ENCODE data around the gene C4B.
"Not testable (repeated sequence)": the region's sequence is repeated elsewhere in the genome, so short reads cannot be mapped to it uniquely, and the experiment has no call there.

The C4B gene

DNA sequence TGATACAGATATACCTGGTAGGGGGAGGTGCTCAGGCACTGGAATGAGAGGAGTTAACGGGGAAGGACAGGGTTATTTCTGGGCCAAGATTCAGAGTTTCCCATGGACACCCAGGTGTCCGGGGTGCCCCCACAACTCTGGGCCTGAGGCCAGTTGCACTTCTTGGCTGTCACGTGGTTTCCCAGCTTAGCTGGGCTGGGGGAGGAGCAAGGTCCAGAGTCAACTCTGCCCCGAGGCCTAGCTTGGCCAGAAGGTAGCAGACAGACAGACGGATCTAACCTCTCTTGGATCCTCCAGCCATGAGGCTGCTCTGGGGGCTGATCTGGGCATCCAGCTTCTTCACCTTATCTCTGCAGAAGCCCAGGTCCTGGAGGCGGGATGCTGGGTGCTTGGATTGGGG is at the start of gene C4B:
TSS of gene C4B (plus strand) at position 249 of the 400 bp plus-strand sequence. CDS start at position 300, 51 bp downstream.
- in situ Hi-C loops (cut with MboI; ENCODE audit: low sequenced_read_pairs) = not testable (repeated sequence)

DNA sequence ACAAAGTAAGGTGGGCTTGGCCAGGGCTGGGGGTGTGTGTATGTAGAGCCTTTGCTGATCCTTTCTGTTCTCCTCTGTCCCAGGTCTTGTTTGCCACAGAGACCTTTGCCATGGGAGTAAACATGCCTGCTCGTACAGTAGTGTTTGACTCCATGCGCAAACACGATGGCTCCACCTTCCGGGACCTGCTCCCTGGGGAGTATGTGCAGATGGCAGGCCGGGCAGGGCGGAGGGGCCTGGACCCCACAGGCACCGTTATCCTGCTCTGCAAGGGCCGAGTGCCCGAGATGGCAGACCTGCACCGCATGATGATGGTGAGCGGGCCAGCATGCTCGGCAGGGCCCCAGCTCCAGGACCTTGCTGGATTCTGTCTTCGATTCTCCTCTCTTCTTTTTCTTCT is 48.9 kb upstream of the C4B start:
- in situ Hi-C loops (cut with MboI; ENCODE audit: low sequenced_read_pairs) = loop anchor here (25.0 kb wide), 1 partner anchor 303 kb away; the partner anchor contains the start of genes APOM, BAG6, C6orf47 and CSNK2B

DNA sequence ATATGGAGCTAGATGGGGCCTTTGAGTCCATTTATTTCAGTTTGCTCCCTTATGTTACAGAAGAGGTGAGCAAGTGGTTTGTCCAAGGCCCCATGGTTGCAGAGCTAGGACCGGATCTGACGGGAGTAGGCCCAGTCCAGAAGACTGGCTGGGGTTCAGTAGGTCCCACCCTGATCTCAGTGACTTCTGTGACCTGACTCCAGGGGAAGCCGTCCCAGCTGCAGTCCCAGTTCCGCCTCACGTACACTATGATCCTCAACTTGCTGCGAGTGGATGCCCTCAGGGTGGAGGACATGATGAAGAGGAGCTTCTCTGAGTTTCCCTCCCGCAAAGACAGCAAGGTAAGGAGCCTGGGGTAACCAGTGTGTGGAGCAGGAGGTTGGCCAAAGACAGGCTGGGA is 48.1 kb upstream of the C4B start:
- in situ Hi-C loops (cut with MboI; ENCODE audit: low sequenced_read_pairs) = loop anchor here (25.0 kb wide), 1 partner anchor 304 kb away; the partner anchor contains the start of genes APOM, BAG6, C6orf47 and CSNK2B

DNA sequence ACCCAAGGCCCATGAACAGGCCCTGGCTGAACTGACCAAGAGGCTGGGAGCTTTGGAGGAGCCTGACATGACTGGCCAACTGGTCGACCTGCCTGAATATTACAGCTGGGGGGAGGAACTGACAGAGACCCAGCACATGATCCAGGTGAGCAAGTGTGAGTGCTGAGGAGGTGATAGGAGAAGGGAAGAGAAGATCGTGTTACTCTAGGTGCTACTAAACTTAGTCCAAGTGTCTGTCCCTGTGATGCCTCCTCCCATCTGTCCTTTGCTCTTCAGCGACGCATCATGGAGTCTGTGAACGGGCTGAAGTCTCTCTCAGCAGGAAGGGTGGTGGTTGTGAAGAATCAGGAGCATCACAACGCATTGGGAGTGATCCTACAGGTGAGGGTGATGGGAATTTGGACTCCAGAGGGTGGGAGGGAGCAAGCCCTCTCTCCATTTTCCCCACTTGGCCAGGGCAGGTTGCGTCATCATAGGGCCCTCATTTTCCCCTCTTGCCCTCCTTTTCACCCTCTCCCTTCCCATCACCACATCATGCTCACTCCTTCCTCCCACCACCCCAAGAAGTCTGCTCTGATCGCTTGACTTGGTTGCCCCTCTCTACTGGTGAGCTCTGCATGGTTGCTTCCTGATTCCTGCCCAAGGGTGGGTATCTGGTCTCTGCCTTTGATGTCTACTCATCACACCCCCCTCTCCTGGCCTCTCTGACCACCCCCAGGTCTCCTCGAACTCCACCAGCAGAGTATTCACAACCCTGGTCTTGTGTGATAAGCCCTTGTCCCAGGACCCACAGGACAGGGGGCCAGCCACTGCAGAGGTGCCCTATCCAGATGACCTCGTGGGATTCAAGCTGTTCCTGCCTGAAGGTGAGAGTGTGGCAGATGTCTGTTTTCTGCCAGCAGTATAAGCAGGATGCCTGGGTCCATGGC is 47.3 kb upstream of the C4B start:
- in situ Hi-C loops (cut with MboI; ENCODE audit: low sequenced_read_pairs) = loop anchor here (25.0 kb wide), 1 partner anchor 305 kb away; the partner anchor contains the start of genes APOM, BAG6, C6orf47 and CSNK2B

DNA sequence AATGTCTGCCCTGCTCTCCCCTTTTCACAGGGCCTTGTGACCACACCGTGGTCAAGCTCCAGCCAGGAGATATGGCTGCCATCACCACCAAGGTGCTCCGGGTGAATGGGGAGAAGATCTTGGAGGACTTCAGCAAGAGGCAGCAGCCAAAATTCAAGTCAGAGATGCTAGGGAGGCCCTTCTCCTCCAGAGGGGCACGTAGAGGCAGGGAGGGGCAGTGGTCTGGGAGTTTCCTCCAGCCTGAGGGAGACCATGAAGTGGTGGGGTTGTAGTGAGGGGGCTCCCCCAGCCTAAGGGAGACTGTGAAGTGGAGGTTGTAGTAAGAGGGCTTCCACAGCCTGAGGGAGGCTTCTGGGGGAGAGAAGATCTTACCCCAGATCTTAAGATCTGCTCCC is 46.7 kb upstream of the C4B start:
- in situ Hi-C loops (cut with MboI; ENCODE audit: low sequenced_read_pairs) = loop anchor here (25.0 kb wide), 1 partner anchor 306 kb away; the partner anchor contains the start of genes APOM, BAG6, C6orf47 and CSNK2B

DNA sequence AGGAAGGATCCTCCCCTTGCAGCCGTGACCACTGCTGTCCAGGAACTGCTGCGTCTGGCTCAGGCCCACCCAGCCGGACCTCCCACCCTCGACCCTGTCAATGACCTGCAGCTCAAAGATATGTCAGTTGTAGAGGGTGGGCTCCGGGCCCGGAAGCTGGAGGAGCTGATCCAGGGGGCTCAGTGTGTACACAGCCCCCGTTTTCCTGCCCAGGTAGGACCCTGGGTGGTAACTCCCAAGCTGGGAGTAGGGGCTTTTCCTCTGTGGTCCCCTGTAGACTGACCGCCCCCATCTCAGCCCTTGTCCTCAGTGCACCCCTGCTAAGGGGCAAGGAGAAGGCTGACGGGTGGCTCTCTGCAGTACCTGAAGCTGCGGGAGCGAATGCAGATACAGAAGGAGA is 46.3 kb upstream of the C4B start:
- in situ Hi-C loops (cut with MboI; ENCODE audit: low sequenced_read_pairs) = loop anchor here (25.0 kb wide), 1 partner anchor 306 kb away; the partner anchor contains the start of genes APOM, BAG6, C6orf47 and CSNK2B

DNA sequence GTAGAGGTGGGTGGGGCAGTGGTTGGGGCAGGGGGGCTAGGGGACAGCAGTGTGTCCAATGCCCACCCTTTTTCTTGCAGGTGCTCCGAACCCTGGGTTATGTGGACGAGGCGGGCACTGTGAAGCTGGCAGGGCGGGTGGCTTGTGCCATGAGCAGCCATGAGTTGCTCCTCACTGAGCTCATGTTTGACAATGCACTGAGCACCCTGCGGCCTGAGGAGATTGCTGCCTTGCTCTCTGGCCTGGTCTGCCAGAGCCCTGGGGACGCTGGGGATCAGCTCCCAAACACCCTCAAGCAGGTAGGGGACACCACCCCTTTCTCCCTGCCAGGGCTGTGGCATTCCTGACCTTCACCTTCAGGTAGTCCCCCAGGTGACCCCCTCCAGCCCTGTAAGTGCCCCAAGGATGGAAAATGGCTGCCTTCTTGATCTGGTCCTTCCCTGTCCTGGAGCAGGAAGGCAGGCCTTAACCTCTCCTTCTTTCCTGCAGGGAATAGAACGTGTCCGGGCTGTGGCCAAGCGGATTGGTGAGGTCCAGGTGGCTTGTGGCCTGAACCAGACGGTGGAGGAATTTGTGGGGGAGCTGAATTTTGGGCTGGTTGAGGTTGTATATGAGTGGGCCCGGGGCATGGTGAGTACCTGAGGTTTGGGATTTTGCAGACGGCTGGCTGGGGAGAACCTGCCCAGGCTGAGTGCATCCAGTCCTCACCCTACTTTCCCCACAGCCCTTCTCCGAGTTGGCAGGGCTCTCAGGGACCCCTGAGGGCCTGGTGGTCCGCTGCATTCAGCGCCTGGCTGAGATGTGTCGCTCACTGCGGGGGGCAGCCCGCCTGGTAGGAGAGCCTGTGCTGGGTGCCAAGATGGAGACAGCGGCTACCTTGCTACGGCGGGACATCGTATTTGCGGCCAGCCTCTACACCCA is 45.5 kb upstream of the C4B start:
- in situ Hi-C loops (cut with MboI; ENCODE audit: low sequenced_read_pairs) = loop anchor here (25.0 kb wide), 1 partner anchor 307 kb away; the partner anchor contains the start of genes APOM, BAG6, C6orf47 and CSNK2B

DNA sequence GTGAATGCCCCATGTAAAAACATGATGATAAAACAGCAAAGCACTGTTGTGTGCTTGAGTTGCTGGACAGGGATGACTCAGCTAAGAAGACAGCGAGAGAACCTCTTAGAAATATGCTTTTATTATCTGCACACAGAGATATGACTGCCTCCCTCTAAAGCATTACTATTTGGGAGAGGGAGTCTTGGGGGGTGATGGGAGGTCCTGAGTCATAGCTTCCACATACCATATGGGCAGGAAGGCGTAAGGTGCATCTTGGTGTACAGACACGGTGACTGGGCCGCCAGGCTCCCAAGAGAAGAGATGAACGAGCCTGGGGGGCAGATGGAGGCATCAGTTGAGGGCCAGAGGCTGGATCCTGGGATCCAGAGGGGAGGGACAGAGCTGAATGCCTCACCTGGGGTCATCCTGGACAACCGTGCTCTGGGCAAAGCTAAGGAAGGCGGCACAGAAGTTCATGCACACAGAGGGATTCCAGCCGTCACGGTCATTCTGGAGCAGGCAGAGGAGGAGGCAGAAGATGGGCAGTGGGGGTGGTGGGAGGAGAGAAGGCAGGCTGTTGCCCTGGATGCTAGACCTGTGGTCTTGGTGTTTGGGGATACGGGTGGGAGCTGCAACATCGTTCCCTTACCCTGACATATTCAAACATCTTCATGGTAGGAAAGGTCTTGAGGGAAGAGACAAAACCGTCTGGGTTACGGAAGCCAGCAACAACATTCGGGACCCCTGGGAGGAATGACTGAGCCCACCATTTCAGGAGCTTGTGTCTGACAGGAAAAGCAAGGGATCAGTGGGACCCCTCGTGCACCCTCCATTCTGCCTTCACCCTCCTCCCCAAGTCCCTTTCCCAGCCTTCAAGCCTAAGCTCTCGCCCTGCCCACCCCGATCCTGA is 44.6 kb upstream of the C4B start:
- in situ Hi-C loops (cut with MboI; ENCODE audit: low sequenced_read_pairs) = loop anchor here (25.0 kb wide), 1 partner anchor 308 kb away; the partner anchor contains the start of genes APOM, BAG6, C6orf47 and CSNK2B

DNA sequence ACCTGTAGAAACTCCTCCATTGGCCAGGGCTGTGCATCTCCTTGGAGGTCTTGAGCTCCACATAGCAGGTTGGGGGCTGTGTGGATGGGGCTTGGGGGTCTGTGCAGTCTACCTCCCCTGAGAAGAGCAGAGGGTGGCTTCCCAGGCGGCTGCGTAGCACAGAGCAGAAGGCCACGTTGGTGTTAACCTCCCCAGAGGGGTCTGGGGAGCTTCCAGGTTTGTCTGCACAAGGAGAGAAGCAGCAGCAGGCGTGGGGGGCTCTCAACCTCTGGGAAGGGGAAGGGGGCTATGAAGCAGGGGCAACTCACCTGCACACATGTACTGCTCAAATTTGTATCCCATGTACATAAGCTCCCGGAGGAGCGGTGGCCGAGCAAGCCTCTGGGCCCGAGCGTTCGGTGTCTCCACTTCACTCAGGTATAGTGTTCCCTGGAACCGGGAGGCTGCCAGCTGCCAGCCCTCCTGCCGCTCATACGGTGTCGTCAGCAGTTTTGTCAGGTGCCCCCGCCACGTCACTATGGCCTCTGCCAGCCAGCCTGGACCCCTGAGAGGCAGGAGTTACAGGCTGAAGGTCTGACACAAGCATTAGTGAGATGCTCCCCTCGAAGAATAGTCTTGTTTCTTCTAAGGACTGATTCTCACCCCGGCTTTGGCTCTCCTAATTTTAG is 43.9 kb upstream of the C4B start:
- in situ Hi-C loops (cut with MboI; ENCODE audit: low sequenced_read_pairs) = loop anchor here (25.0 kb wide), 1 partner anchor 308 kb away; the partner anchor contains the start of genes APOM, BAG6, C6orf47 and CSNK2B

DNA sequence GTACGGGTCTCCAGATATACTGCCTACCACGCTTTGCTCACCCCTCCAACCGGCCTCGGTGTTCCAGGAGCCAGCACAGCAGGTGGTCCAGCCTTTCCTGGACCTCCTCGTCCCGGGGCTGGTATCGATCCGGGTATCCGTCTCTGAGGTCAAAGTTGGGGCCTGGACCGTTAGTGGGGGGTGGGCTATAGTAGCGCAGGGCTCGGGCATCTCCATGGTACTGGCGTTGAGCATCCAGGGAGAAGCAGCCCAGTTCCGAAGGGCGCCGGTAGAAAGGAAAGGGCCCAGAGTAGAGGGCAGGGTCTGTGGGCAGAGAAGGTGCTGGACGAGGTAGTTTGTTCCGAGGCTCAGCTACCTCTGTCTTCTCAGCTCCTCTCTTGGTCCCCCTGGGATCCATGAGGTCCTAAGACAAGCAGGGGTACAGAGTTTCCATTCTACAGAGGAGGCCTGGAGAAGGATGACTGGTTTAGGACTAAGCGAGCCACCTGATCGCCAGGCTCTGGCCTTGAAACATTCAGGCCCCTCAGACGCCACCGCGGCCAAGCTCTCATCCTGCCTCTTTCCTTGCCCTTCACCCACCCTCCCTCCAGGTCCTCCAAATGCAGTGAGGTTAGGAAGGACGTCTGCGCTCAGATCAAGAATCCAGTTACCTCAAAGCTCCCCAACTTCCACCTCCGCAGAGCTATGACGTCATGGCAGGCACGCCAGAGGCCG is 43.2 kb upstream of the C4B start:
- in situ Hi-C loops (cut with MboI; ENCODE audit: low sequenced_read_pairs) = loop anchor here (25.0 kb wide), 1 partner anchor 309 kb away; the partner anchor contains the start of genes APOM, BAG6, C6orf47 and CSNK2B

DNA sequence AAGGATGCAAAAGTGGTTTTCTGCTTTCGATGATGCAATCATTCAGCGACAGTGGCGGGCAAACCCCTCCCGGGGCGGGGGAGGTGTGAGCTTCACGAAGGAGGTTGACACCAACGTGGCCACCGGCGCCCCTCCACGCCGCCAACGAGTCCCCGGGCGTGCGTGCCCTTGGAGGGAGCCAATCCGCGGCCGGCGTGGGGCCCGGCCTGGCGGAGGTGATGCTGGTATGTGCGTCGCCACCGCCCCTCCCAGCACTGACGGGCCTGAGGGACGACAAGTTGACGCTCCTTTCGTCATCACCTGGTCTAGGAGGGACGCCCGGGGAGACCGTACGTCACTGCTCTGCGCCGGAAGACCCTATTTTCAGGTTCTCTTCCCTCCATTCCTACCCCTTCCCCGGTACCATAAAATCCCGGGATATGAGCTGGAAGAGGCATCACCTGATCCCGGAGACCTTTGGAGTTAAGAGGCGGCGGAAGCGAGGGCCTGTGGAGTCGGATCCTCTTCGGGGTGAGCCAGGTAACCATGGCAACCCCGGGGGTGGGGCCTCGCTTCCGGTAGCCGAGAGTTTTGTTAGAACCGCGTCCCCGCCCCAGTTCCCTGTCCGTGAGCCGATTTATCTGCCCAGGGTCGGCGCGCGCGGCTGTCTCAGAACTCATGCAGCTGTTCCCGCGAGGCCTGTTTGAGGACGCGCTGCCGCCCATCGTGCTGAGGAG is 42.4 kb upstream of the C4B start, which contains the start of gene DXO:
TSS of gene DXO (minus strand) at position 146 of the 716 bp plus-strand sequence. CDS start 463 bp downstream, outside the sequence.
- in situ Hi-C loops (cut with MboI; ENCODE audit: low sequenced_read_pairs) = loop anchor here (25.0 kb wide), 1 partner anchor 310 kb away; the partner anchor contains the start of genes APOM, BAG6, C6orf47 and CSNK2B

DNA sequence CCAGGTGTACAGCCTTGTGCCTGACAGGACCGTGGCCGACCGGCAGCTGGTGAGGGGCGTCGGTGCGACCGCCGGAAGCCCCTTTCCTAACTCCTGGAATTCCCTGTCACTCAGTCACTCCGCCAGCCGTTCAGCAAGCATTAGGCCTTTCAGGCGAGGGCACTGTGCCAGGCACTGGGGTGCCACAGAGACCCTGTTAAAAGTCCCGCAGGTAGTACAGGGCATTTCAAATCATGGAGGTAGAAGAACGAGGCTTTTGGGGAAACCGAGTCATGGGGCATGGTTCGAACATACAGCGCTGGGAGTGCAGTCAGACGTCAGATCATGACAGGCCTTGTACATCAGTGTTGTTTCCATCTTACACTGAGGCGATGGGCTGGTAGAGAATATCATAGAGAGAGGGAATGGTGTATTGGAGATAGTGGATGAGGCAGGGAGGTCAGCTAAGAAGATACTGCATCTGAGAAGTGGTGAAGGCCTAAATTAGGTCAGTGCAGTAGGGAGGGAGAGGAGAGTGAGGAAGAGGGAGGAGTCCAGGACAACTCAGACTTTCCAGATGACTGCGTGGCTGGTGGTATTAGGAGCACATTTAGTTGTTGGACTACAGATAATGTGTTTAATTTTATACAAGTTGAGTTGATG is 41.8 kb upstream of the C4B start:
- in situ Hi-C loops (cut with MboI; ENCODE audit: low sequenced_read_pairs) = loop anchor here (25.0 kb wide), 1 partner anchor 311 kb away; the partner anchor contains the start of genes APOM, BAG6, C6orf47 and CSNK2B

DNA sequence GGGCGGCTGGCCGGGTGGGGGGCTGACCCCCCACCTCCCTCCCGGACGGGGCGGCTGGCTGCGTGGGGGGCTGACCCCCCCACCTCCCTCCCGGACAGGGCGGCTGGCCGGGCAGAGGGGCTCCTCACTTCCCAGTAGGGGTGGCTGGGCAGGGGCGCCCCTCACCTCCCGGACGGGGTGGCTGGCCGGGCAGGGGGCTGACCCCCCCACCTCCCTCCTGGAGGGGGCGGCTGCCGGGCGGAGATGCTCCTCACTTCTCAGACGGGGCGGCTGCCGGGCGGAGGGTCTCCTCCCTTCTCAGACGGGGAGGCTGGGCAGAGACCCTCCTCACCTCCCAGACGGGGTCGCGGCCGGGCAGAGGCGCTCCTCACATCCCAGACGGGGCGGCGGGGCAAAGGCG is 38.5 kb upstream of the C4B start:
- in situ Hi-C loops (cut with MboI; ENCODE audit: low sequenced_read_pairs) = not testable (repeated sequence)

DNA sequence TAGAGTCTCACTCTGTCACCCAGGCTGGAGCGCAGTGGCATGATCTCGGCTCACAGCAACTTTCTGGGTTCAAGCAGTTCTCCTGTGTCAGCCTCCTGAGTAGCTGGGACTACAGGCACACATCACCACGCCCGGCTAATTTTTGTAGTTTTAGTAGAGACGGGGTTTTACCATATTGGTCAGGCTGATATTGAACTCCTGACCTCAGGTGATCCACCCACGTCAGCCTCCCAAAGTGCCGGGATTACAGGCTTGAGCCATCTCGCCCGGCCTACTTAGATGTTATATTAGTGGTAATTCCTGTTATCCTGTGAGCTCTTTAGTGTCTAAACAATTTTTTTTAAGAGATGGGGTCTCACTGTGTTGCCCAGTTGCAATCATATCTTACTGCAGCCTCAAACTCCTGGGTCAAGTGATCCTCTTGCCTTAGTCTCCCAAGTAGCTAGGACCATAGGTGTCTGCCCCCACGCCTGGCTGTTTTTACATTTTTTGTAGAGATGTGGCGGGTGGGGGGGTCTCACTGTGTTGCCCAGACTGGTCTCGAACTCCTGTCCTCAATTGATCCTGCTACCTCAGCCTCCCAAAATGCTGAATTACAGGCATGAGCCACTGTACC is 36.7 kb upstream of the C4B start:
- in situ Hi-C loops (cut with MboI; ENCODE audit: low sequenced_read_pairs) = no loop called here

DNA sequence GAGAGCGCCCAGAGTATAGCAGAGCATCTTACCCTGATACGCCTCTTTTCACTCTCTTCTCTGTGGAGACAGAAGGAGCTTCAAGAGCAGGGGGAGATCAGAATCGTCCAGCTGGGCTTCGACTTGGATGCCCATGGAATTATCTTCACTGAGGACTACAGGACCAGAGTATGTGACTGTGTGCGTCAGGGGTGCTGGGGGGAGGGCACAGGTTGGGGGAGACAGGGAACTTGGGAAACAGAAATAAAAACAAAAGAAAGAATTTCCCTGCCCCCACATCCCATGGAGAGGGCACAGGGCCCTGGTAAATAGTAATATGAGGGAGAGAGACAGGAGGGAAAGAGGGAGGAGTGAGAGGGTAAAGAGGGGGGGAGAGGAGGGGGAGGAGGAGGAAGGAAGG is 35.8 kb upstream of the C4B start:
- in situ Hi-C loops (cut with MboI; ENCODE audit: low sequenced_read_pairs) = no loop called here

DNA sequence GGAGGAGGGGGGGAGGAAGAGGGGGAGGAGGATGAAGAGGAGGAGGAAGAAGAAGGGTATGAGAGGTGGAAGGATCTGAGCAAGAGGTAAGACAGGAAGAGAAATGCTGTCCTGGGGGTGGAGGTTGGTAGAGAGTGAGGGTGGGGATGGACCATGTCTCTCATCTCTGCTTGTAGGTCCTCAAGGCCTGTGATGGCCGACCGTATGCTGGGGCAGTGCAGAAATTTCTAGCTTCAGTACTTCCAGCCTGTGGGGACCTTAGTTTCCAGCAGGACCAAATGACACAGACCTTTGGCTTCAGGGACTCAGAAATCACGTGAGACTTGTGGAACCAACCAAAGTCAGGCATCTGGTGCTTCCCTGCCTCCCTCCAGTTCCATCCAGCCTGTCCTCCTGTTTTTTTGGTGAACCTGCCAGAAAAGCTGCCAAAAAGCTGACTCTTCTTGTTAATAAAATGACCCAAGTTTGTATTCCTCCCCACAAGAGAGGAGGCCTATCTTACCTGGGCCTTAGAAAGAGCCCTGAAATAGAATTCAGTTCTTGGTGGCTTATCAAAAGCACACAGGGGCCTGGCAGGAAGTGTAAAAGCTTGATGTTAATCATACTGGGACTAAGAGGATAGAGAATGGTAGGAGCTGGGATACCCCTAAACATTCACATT is 35.2 kb upstream of the C4B start:
- in situ Hi-C loops (cut with MboI; ENCODE audit: low sequenced_read_pairs) = no loop called here
